ENCODE results near the gene FNDC5. TPM values are rescaled to one million over a fixed set of nuclear protein-coding genes. Genes with fewer than 3 reads are reported as not detected.

The FNDC5 gene
- total and polyA plus RNA-seq, 2 donors from 2014 or later: 0.35 to 4.2 TPM

DNA sequence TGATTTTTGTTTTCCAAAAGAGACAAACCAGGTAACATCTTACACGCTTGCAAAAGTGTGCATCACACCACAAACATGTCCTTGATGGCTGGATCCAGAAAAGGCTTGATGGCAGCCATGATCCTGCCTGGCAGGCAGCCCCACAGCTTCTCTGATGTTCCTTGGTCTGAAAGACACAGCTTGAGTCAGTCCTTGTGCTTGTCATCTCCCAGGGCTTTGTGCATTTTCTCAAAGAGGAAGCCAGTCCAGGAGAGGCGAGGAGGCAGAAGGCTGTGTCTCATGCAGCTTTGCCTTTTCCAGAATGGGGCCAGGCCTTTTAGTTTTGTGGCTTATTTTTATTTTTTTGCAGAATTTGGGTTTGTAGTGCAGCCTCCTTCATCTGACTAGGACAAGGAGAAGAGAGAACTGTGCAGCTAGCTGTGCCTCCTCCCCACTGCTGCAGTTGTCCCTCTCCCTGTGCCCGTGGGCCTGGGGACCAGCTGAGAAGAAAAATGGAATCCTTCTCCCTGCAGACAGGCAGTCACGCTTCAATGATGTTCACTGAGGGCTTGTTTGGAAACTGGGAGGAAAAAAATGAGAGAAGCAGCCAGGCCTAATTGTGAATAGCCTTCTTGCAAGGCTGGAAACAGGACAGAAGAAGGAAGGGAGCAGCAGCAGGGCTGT is 7.4 kb downstream of the FNDC5 start:
- Histone ChIP-seq H3K4me3 (ENCODE audit: low read length in 3 of 3) (no peak overlapping the region), H3K27ac (ENCODE audit: low read depth in 2 of 2, low read length in 2 of 2) (no peak overlapping the region), H3K4me1 (ENCODE audit: control insufficient read depth in 2 of 3, insufficient read depth in 2 of 3, low read depth in 1 of 3, low read length in 3 of 3) (peaks cover 0 to 6% (median 0%) of the 10 kb centered on the region in 3 donors), H3K36me3 (ENCODE audit: control insufficient read depth in 2 of 3, insufficient read depth in 3 of 3, low read length in 3 of 3) (peaks cover 0 to 3% (median 2%) of the 10 kb centered on the region in 3 donors), H3K9ac (ENCODE audit: low read length in 3 of 3) (no peak overlapping the region), H3K9me3 (ENCODE audit: control insufficient read depth in 2 of 3, insufficient read depth in 1 of 3, low read length in 3 of 3) (no peaks in the 10 kb centered on the region), H3K27me3 (ENCODE audit: control insufficient read depth, insufficient read depth, low read length) (no peaks in the 10 kb centered on the region)
- TF ChIP-seq, protein P1, sequence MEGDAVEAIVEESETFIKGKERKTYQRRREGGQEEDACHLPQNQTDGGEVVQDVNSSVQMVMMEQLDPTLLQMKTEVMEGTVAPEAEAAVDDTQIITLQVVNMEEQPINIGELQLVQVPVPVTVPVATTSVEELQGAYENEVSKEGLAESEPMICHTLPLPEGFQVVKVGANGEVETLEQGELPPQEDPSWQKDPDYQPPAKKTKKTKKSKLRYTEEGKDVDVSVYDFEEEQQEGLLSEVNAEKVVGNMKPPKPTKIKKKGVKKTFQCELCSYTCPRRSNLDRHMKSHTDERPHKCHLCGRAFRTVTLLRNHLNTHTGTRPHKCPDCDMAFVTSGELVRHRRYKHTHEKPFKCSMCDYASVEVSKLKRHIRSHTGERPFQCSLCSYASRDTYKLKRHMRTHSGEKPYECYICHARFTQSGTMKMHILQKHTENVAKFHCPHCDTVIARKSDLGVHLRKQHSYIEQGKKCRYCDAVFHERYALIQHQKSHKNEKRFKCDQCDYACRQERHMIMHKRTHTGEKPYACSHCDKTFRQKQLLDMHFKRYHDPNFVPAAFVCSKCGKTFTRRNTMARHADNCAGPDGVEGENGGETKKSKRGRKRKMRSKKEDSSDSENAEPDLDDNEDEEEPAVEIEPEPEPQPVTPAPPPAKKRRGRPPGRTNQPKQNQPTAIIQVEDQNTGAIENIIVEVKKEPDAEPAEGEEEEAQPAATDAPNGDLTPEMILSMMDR (IDR thresholded peaks at IDR 0.05; ENCODE audit: borderline replicate concordance, extremely low read depth, insufficient read depth): no peak
- FAIRE-seq: no peak
- intact Hi-C loops (cut with DNase I): no loop called here
- no peak for DNase-seq

DNA sequence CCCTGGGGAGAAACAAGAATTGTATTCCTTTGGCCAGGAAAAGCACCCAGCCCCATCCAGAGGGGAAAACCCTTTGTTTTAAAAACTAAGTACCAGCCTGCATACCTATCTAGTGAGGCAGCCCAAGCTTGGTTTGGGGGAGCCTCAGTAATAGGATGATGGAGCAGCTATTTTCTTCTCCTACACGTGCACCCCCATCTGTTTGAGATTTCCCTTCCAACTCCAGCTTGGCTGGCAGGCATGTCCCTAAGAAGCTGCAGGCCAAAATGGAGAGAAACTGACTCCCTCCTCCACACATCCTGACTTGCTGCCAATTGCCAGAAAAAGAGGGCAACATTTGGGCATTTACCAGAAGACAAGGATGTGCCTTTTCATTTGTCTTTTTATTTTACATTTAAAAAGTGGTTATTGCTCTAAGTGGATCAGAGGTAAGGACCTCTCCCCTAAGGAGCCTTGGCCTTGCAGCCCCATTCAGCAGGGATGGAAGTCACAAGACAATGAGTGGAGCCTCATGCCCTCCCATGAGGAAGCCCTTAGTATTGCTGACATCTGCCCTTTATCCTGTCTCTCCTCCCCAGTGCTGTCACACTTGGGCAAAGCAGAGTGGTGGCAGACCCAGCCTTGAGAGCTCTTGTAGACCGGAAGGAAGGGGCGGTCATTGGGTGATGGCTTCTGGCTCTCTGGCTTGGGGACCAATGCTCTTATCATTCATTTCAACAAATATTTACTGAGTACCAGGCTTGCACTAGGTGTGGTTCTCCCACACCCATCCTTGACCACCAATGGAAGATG is 8.6 kb downstream of the FNDC5 start:
- intact Hi-C loops (cut with DNase I): no loop called here
- no peak overlapping the region for H3K27ac ChIP-seq (ENCODE audit: low read depth in 2 of 2, low read length in 2 of 2)

DNA sequence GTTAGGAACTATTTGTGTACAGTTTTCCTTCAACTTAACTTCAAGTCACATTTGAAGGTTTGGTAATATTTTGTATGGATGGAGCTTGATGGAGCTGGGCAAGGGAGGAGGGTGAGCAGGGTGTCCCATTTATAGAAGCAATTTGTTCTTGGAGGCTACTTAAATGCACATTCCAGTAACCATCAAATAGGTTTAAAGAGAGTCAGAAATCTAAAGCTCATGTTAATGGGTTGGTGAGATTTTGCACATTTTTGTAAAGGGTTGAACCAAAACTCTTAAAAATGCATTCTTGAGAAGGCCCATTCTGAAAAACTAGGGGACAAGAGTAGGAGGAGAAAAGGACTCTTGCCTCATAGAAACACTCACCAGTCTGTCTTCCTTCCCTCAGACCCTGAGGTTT is 10.1 kb downstream of the FNDC5 start:
- H3K4me1 ChIP-seq (ENCODE audit: control insufficient read depth in 2 of 3, insufficient read depth in 2 of 3, low read depth in 1 of 3, low read length in 3 of 3): no peaks in the 10 kb centered on the region
- no peak overlapping the region for H3K9ac ChIP-seq (ENCODE audit: low read length in 3 of 3)
- H3K9me3 ChIP-seq (ENCODE audit: control insufficient read depth in 2 of 3, insufficient read depth in 1 of 3, low read length in 3 of 3): no peaks in the 10 kb centered on the region
- no peaks in the 10 kb centered on the region for H3K27me3 ChIP-seq (ENCODE audit: control insufficient read depth, insufficient read depth, low read length)
- DNase-seq: no peak
- TF ChIP-seq, protein P1 (IDR thresholded peaks at IDR 0.05; ENCODE audit: borderline replicate concordance, extremely low read depth, insufficient read depth): no peak
- peaks cover 0 to 17% (median 8%) of the 10 kb centered on the region in 3 donors for H3K36me3 ChIP-seq (ENCODE audit: control insufficient read depth in 2 of 3, insufficient read depth in 3 of 3, low read length in 3 of 3)
- FAIRE-seq: no peak
- intact Hi-C loops (cut with DNase I): no loop called here
- H3K27ac ChIP-seq (ENCODE audit: low read depth in 2 of 2, low read length in 2 of 2): no peak overlapping the region
- H3K4me3 ChIP-seq (ENCODE audit: low read length in 3 of 3): no peak overlapping the region

More for the DNA sequence above, 8.6 kb downstream of the FNDC5 start:
- FAIRE-seq: no peak
- Histone ChIP-seq H3K9me3 (ENCODE audit: control insufficient read depth in 2 of 3, insufficient read depth in 1 of 3, low read length in 3 of 3) (no peaks in the 10 kb centered on the region), H3K4me3 (ENCODE audit: low read length in 3 of 3) (no peak overlapping the region), H3K9ac (ENCODE audit: low read length in 3 of 3) (no peak overlapping the region), H3K36me3 (ENCODE audit: control insufficient read depth in 2 of 3, insufficient read depth in 3 of 3, low read length in 3 of 3) (peaks cover 0 to 5% (median 3%) of the 10 kb centered on the region in 3 donors), H3K27me3 (ENCODE audit: control insufficient read depth, insufficient read depth, low read length) (no peaks in the 10 kb centered on the region), H3K4me1 (ENCODE audit: control insufficient read depth in 2 of 3, insufficient read depth in 2 of 3, low read depth in 1 of 3, low read length in 3 of 3) (peaks cover 0 to 6% (median 0%) of the 10 kb centered on the region in 3 donors)
- TF ChIP-seq, protein P1 (IDR thresholded peaks at IDR 0.05; ENCODE audit: borderline replicate concordance, extremely low read depth, insufficient read depth): no peak
- DNase-seq: no peak
